HEK293 (cell line): ENCODE results near the gene CHAC1.
"Not testable (repeated sequence)": the region's sequence is repeated elsewhere in the genome, so short reads cannot be mapped to it uniquely, and the experiment has no call there.

ENCODE experiments used
- CTCF ChIP-seq: fragments of 450-650 bp; formaldehyde crosslinking; IDR thresholded peaks from 2 replicates; pipeline ENCODE4 v1.5.1; 2016; ENCODE audit warnings: missing biosample characterization, missing genetic modification characterization
- ZBTB26 ChIP-seq: fragments of 450-650 bp; formaldehyde crosslinking; optimal IDR thresholded peaks from 2 replicates; pipeline ENCODE3; 2016; ENCODE audit warnings: missing biosample characterization, mild to moderate bottlenecking, missing genetic modification characterization
- ZEB2 ChIP-seq: fragments of 450-650 bp; formaldehyde crosslinking; IDR thresholded peaks from 2 replicates; pipeline ENCODE4 v1.5.1; 2016; ENCODE audit warnings: missing biosample characterization, missing genetic modification characterization
- ZNF621 ChIP-seq: fragments of 450-650 bp; formaldehyde crosslinking; IDR thresholded peaks from 2 replicates; pipeline ENCODE4 v1.5.1; 2017; ENCODE audit warnings: missing biosample characterization, missing genetic modification characterization

- TF ChIP-seq CTCF; ZNF621 (tag by site-specific recombination); ZEB2 (tag by site-specific recombination); ZBTB26 (tag by site-specific recombination): not testable (repeated sequence)
Observed at GRCh38 chr15:40962317-40962716, 9.0 kb downstream of the CHAC1 start.
